Activated CD8-positive, alpha-beta memory T cell treated with anti-CD3 and anti-CD28 coated beads for 36 hours (primary cell): ENCODE results near the gene PDE1C. TPM values are rescaled to one million over a fixed set of nuclear protein-coding genes. Genes with fewer than 3 reads are reported as not detected.
"Not testable (repeated sequence)": the region's sequence is repeated elsewhere in the genome, so short reads cannot be mapped to it uniquely, and the experiment has no call there.

Experiments
- CTCF ChIA-PET: fragments of 350-600 bp; sonication (Branson Sonifier 250); formaldehyde crosslinking; loops from one replicate; lab custom pipeline; 2021; ENCODE audit warnings: antibody characterized with exemption; lab: Charles Lee
- POLR2A ChIA-PET: fragments of 350-600 bp; sonication (Branson Sonifier 250); formaldehyde crosslinking; loops from one replicate; lab custom pipeline; 2021; ENCODE audit warnings: antibody characterized with exemption; lab: Charles Lee
- total RNA-seq, 2 experiments: library from RNA; stranded (reverse); gene quantifications; one replicate each; pipeline ENCODE4 v1.2.3, GENCODE V29; 2021

The PDE1C gene
- total RNA-seq, 2 experiments from 2014 or later = not detected

GRCh38 chr7:31874631-31875386 lies 195.4 kb downstream of the PDE1C start:
- ChIA-PET POLR2A (no interaction called here), CTCF (no interaction called here)

GRCh38 chr7:31873816-31874597 lies 196.2 kb downstream of the PDE1C start:
- POLR2A ChIA-PET = no interaction called here
- CTCF ChIA-PET = no interaction called here

GRCh38 chr7:31872545-31873370 lies 197.4 kb downstream of the PDE1C start:
- ChIA-PET CTCF (no interaction called here), POLR2A (no interaction called here)

GRCh38 chr7:31864646-31865045 lies 205.6 kb downstream of the PDE1C start:
- POLR2A ChIA-PET = no interaction called here
- CTCF ChIA-PET = no interaction called here

- ChIA-PET POLR2A (no interaction called here), CTCF (no interaction called here)
Measured at GRCh38 chr7:31860925-31861324, 209.3 kb downstream of the PDE1C start.

GRCh38 chr7:31858055-31858454 lies 212.2 kb downstream of the PDE1C start:
- ChIA-PET POLR2A (no interaction called here), CTCF (no interaction called here)

GRCh38 chr7:31857172-31857571 lies 213.0 kb downstream of the PDE1C start:
- ChIA-PET POLR2A (no interaction called here), CTCF (no interaction called here)

GRCh38 chr7:31856337-31856736 lies 213.9 kb downstream of the PDE1C start:
- ChIA-PET POLR2A (no interaction called here), CTCF (no interaction called here)

- ChIA-PET POLR2A (no interaction called here), CTCF (interaction anchor here (0.6 kb wide), 1 partner anchor 276 kb away, joined by 3 read pairs; no protein-coding TSS in a partner anchor)
Measured at GRCh38 chr7:31855530-31855929, 214.7 kb downstream of the PDE1C start.

GRCh38 chr7:31853380-31853779 lies 216.8 kb downstream of the PDE1C start:
- ChIA-PET CTCF (no interaction called here), POLR2A (no interaction called here)

- ChIA-PET POLR2A (no interaction called here), CTCF (no interaction called here)
Measured at GRCh38 chr7:31852462-31852861, 217.7 kb downstream of the PDE1C start.

GRCh38 chr7:31851119-31851518 lies 219.1 kb downstream of the PDE1C start:
- ChIA-PET CTCF (no interaction called here), POLR2A (no interaction called here)

- ChIA-PET CTCF (no interaction called here), POLR2A (no interaction called here)
Measured at GRCh38 chr7:31850601-31851000, 219.6 kb downstream of the PDE1C start.

GRCh38 chr7:31850066-31850465 lies 220.1 kb downstream of the PDE1C start:
- POLR2A ChIA-PET = no interaction called here
- CTCF ChIA-PET = no interaction called here

GRCh38 chr7:31835471-31835870 lies 234.7 kb downstream of the PDE1C start:
- CTCF ChIA-PET = no interaction called here
- POLR2A ChIA-PET = no interaction called here

GRCh38 chr7:31833625-31834024 lies 236.6 kb downstream of the PDE1C start:
- POLR2A ChIA-PET, CTCF ChIA-PET: not testable (repeated sequence)

GRCh38 chr7:31828520-31828919 lies 241.7 kb downstream of the PDE1C start:
- POLR2A ChIA-PET = no interaction called here
- CTCF ChIA-PET = no interaction called here

GRCh38 chr7:31825576-31825975 lies 244.6 kb downstream of the PDE1C start:
- POLR2A ChIA-PET = no interaction called here
- CTCF ChIA-PET = no interaction called here

GRCh38 chr7:31819031-31819430 lies 251.2 kb downstream of the PDE1C start:
- ChIA-PET CTCF (no interaction called here), POLR2A (no interaction called here)

GRCh38 chr7:31816810-31817209 lies 253.4 kb downstream of the PDE1C start:
- CTCF ChIA-PET = no interaction called here
- POLR2A ChIA-PET = no interaction called here
